ENCODE results near the gene CFAP74. TPM values are rescaled to one million over a fixed set of nuclear protein-coding genes. Genes with fewer than 3 reads are reported as not detected.
A peak's percentile ranks its signal among the peaks of the same experiment; 100 is the strongest.

CFAP74 gene
- total and polyA plus RNA-seq, 2 of the 13 experiments (the other 11 are each of a cell fraction or from before 2014, with no cell fraction given) = 0.27 to 0.62 TPM

GRCh38 chr1:2046174-2046917 is 42.8 kb upstream of the CFAP74 start (continued):
- no peak for TF ChIP-seq E2F5 (CRISPR knock-in tag; conservative IDR thresholded peaks at IDR 0.05)
- no peak for TF ChIP-seq NAIF1 (CRISPR knock-in tag; IDR thresholded peaks at IDR 0.05; ENCODE audit: borderline replicate concordance)
- no peak for TF ChIP-seq ZFP37 (CRISPR knock-in tag; IDR thresholded peaks at IDR 0.05; ENCODE audit: borderline replicate concordance)
- TF ChIP-seq YY1 (IDR thresholded peaks at IDR 0.05; ENCODE audit: insufficient read depth, insufficient replicate concordance, low read depth, low read length) = peak; percentile 47
- TF ChIP-seq FOXO4 (CRISPR knock-in tag; conservative IDR thresholded peaks at IDR 0.05) = no peak
- TF ChIP-seq DPF2 (CRISPR knock-in tag; IDR thresholded peaks at IDR 0.05; ENCODE audit: borderline replicate concordance, low read depth) = no peak
- no peak for TF ChIP-seq LCORL (IDR thresholded peaks at IDR 0.05)
- TF ChIP-seq LCORL (CRISPR knock-in tag; IDR thresholded peaks at IDR 0.05) = peak; percentile 75; the same call in 1 of the 2 replicates
- TF ChIP-seq TEF (CRISPR knock-in tag; IDR thresholded peaks at IDR 0.05) = no peak
- peak; percentile 56 for TF ChIP-seq PHF5A (CRISPR knock-in tag; IDR thresholded peaks at IDR 0.05; ENCODE audit: low read depth, unreplicated experiment)
- no peak for TF ChIP-seq ZC3H13 (CRISPR knock-in tag; IDR thresholded peaks at IDR 0.05)
- 0 out of 2 replicates have a peak, but pooled peaks have one; percentile 35 for TF ChIP-seq ZNF777 (CRISPR knock-in tag; IDR thresholded peaks at IDR 0.05)
- no peak for TF ChIP-seq ZNF816 (CRISPR knock-in tag; IDR thresholded peaks at IDR 0.05; ENCODE audit: borderline replicate concordance)
- no peak for TF ChIP-seq JARID2 (CRISPR knock-in tag; IDR thresholded peaks at IDR 0.05; ENCODE audit: insufficient replicate concordance)
- TF ChIP-seq CBFB (CRISPR knock-in tag; IDR thresholded peaks at IDR 0.05) = peak; percentile 19; the same call in 1 of the 2 replicates
- TF ChIP-seq ZHX1 (CRISPR knock-in tag; IDR thresholded peaks at IDR 0.05; ENCODE audit: low read depth) = no peak
- no peak for TF ChIP-seq ZSCAN12 (CRISPR knock-in tag; IDR thresholded peaks at IDR 0.05)
- no peak for TF ChIP-seq ZNF33A (CRISPR knock-in tag; IDR thresholded peaks at IDR 0.05; ENCODE audit: borderline replicate concordance)
- no peak for TF ChIP-seq ZNF768 (CRISPR knock-in tag; IDR thresholded peaks at IDR 0.05)
- TF ChIP-seq ZNF549 (CRISPR knock-in tag; IDR thresholded peaks at IDR 0.05) = no peak; the same call in 1 of the 2 replicates
- TF ChIP-seq ZBTB14 (CRISPR knock-in tag; IDR thresholded peaks at IDR 0.05) = no peak
- no peak for TF ChIP-seq TAF1 (CRISPR knock-in tag; IDR thresholded peaks at IDR 0.05)
- TF ChIP-seq ZNF749 (CRISPR knock-in tag; IDR thresholded peaks at IDR 0.05; ENCODE audit: borderline replicate concordance) = no peak
- TF ChIP-seq TOPORS (CRISPR knock-in tag; IDR thresholded peaks at IDR 0.05) = no peak

Measured in HepG2 (cell line).